ENCODE results near the gene CD247.

GRCh38 chr1:167467126-167467710, 51.1 kb downstream of the CD247 start:
- TF ChIP-seq CTCF (IDR thresholded peaks at IDR 0.05; ENCODE audit: poor library complexity), result no peak
- TF ChIP-seq EZH2 (IDR thresholded peaks at IDR 0.05; ENCODE audit: borderline replicate concordance), result no peak
- no peak for TF ChIP-seq EZH2phosphoT487 (IDR thresholded peaks at IDR 0.05; ENCODE audit: low read depth, severe bottlenecking, unreplicated experiment)
